NOMO-1 (cell line): Measurements from ENCODE around the gene VGLL1.

Source experiments
- DNase-seq, 2 experiments: peaks; one replicate each; lab custom pipeline; 2025; ENCODE audit not compliant: unreplicated experiment in 2 of 2; lab: John Stamatoyannopoulos, UW

VGLL1 gene

GRCh38 chrX:136531951-136532350 lies at the start of gene VGLL1:
Gene VGLL1 (plus strand): TSS chrX:136532215. CDS start chrX:136536021, 3,806 bp downstream.
- DNase-seq: no peak

GRCh38 chrX:136487647-136488046 lies 44.4 kb upstream of the VGLL1 start, which contains the start of gene BRS3:
Gene BRS3 (plus strand): TSS chrX:136487947. CDS start chrX:136488115, 168 bp downstream.
- no peak for DNase-seq

- no peak for DNase-seq
These were observed 43.3 kb upstream of the VGLL1 start for GRCh38 chrX:136488706-136489105.

- DNase-seq: no peak
These were observed 40.2 kb upstream of the VGLL1 start for GRCh38 chrX:136491832-136492231.

GRCh38 chrX:136493011-136493410 lies 39.0 kb upstream of the VGLL1 start:
- DNase-seq: peak in 1 of 2 experiments; percentile 33

GRCh38 chrX:136495043-136495442 lies 37.0 kb upstream of the VGLL1 start:
- DNase-seq: peak; percentile 56 to 87

- DNase-seq: no peak
These were observed 35.7 kb upstream of the VGLL1 start for GRCh38 chrX:136496186-136496763.

GRCh38 chrX:136496764-136497555 lies 35.1 kb upstream of the VGLL1 start:
- DNase-seq: peak; percentile 80 to 91

GRCh38 chrX:136497556-136498052 lies 34.4 kb upstream of the VGLL1 start, which contains the start of gene HTATSF1:
Gene HTATSF1 (plus strand): TSS chrX:136497592. CDS start chrX:136497685, 93 bp downstream.
- DNase-seq: no peak

GRCh38 chrX:136519069-136519468 lies 12.9 kb upstream of the VGLL1 start:
- DNase-seq: no peak

GRCh38 chrX:136523770-136524169 lies 8.2 kb upstream of the VGLL1 start:
- no peak for DNase-seq

GRCh38 chrX:136525738-136526606 lies 6.0 kb upstream of the VGLL1 start:
- DNase-seq: no peak

- DNase-seq: no peak
These were observed 3.2 kb upstream of the VGLL1 start for GRCh38 chrX:136528645-136529315.

- no peak for DNase-seq
These were observed 2.2 kb upstream of the VGLL1 start for GRCh38 chrX:136529795-136530194.

- no peak for DNase-seq
These were observed 2.1 kb downstream of the VGLL1 start for GRCh38 chrX:136534131-136534530.

GRCh38 chrX:136538811-136539210 lies 6.8 kb downstream of the VGLL1 start:
- no peak for DNase-seq

- DNase-seq: no peak
These were observed 8.2 kb downstream of the VGLL1 start for GRCh38 chrX:136540226-136540625.

- no peak for DNase-seq
These were observed 9.3 kb downstream of the VGLL1 start for GRCh38 chrX:136541294-136541693.

GRCh38 chrX:136542281-136542680 lies 10.3 kb downstream of the VGLL1 start:
- no peak for DNase-seq

GRCh38 chrX:136546371-136546781 lies 14.4 kb downstream of the VGLL1 start:
- no peak for DNase-seq
